ACC112 (cell line): ENCODE results near the gene TMEM258.

ENCODE experiments used
- H2AFZ ChIP-seq: fragments of 200-600 bp; sonication (generic); one replicate; pipeline ENCODE4 v1.6.0; 2017; ENCODE audit warnings: antibody characterized with exemption, low read length; ENCODE audit not compliant: unreplicated experiment
- H3K27ac ChIP-seq: fragments of 200-600 bp; sonication (generic); 2 replicates; pipeline ENCODE4 v1.5.1; 2014; ENCODE audit warnings: low read depth, mild to moderate bottlenecking, antibody characterized with exemption, low read length, moderate library complexity
- H3K27me3 ChIP-seq: fragments of 200-600 bp; sonication (generic); 2 replicates; pipeline ENCODE4 v1.6.1; 2014; ENCODE audit warnings: mild to moderate bottlenecking, antibody characterized with exemption, low read length, moderate library complexity, mixed read lengths; ENCODE audit not compliant: insufficient read depth
- H3K36me3 ChIP-seq: fragments of 200-600 bp; sonication (generic); 2 replicates; pipeline ENCODE4 v1.6.1; 2016; ENCODE audit warnings: mild to moderate bottlenecking, antibody characterized with exemption, low read length, moderate library complexity, mixed read lengths; ENCODE audit not compliant: insufficient read depth
- H3K4me1 ChIP-seq: fragments of 200-600 bp; sonication (generic); one replicate; pipeline ENCODE4 v1.6.1; 2016; ENCODE audit warnings: low read length, mixed read lengths; ENCODE audit not compliant: insufficient read depth, unreplicated experiment, control insufficient read depth
- H3K4me3 ChIP-seq: fragments of 200-600 bp; sonication (generic); 2 replicates; pipeline ENCODE4 v1.5.1; 2014; ENCODE audit warnings: mild to moderate bottlenecking, low read depth, low read length
- H3K79me2 ChIP-seq: fragments of 200-600 bp; sonication (generic); one replicate; pipeline ENCODE4 v1.6.0; 2016; ENCODE audit warnings: low read length; ENCODE audit not compliant: control insufficient read depth, unreplicated experiment, insufficient read depth

Gene TMEM258

GRCh38 chr11:61794579-61794978 lies 2.2 kb upstream of the TMEM258 start:
- Histone ChIP-seq H3K27me3 (no peaks in the 10 kb centered on the region), H3K4me1 (peaks cover 11% of the 10 kb centered on the region), H3K4me3 (peak overlapping the region; percentile 48; the same call in 1 of the 2 replicates), H2AFZ (no peak overlapping the region), H3K36me3 (peaks cover 1% of the 10 kb centered on the region; the same call in 1 of the 2 replicates), H3K27ac (peak overlapping the region; percentile 2; the same call in 1 of the 2 replicates), H3K79me2 (peaks cover 75% of the 10 kb centered on the region)

DNA sequence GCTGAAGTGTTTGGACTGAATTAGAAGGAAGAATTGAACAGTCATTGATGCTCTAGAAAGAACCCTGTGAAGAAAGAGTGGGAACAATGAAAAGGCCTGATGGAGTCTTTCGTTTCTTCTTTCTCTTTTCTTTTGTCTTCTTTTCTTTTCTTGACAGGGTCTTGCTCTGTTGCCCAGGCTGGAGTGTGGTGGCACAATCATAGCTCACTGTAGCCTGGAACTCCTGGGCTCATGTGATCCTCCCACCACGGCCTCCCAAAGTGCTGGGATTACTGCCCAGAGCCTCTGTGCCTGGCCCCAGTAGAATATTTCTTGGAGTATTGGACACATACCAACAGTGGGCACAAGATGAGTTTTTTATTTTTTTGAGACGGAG lies 1.4 kb upstream of the TMEM258 start:
- Histone ChIP-seq H3K27me3 (no peaks in the 10 kb centered on the region), H2AFZ (no peak overlapping the region), H3K27ac (peak overlapping the region; percentile 91), H3K4me3 (peak overlapping the region; percentile 89), H3K36me3 (peaks cover 6% of the 10 kb centered on the region; the same call in 1 of the 2 replicates), H3K4me1 (peaks cover 7% of the 10 kb centered on the region), H3K79me2 (peaks cover 71% of the 10 kb centered on the region)

DNA sequence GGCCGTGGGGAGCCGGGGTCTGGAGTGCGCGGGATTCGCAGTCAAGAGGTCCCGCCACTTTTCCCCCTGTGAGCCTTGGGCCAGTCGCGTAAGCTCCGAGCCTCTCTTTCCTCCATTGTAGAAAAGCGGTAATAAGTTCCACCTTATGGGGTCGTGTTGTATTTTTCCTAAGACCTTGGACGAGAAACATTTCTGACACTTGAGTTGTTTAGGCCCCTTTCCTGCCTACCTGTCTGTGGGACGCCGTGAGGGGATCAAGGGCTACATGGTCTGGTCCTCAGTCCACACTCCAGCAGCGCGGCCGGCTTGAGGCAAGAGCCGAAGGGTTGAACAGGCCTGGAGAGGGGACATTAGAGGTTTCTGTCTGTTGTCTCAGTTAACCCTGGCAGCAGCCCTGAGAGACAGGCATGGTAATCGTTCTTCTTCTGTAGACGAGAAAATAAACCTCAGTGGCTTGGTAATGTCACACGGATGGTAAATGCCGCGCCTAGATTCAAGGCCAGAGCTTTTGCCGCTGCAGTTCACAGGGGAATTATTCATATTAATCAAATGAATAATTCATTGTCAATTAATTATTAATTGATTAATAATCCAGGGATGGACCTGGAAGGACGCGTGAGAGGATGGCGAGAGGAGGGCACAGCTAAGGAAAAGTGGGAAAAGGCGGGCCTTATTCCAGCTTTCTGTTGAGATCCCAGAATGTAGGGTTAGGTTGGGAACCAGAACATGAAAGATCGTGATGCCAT lies 857 bp upstream of the TMEM258 start:
- peak overlapping the region; percentile 89 for H3K4me3 ChIP-seq
- H3K4me1 ChIP-seq: peaks cover 7% of the 10 kb centered on the region
- peaks cover 66% of the 10 kb centered on the region for H3K79me2 ChIP-seq
- peak overlapping the region; percentile 91 for H3K27ac ChIP-seq
- H2AFZ ChIP-seq: peak overlapping the region; percentile 71
- H3K27me3 ChIP-seq: no peaks in the 10 kb centered on the region
- peaks cover 6% of the 10 kb centered on the region; the same call in 1 of the 2 replicates for H3K36me3 ChIP-seq

DNA sequence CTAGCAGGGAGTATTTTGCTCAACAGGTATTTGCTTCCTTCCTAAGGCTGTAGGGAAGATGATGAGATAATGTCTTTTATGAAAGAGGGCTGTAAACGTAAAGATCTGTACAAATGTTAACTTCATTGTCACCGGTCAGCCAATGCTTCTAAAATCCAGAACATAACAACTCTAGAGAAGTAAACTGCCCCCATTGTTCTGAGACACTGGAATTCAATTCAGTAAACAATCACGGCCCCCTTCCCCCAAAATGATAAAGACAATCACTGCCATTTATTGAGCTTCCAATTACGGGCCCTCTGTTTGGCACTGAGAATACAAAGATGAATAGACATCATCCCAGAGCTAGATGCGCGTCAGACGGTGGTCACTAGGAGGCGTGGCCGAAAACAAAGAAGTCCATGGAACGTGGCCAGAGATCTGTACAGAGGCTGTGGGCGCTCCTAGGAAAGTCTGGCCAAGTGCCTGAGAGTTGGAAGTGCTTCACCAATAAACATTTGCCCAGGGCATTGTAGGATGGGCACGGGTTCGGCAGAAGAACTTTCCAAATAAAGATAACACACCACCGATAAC lies 576 bp downstream of the TMEM258 start:
- Histone ChIP-seq H3K36me3 (peaks cover 6% of the 10 kb centered on the region; the same call in 1 of the 2 replicates), H3K79me2 (peaks cover 56% of the 10 kb centered on the region), H3K27ac (peak overlapping the region; percentile 91), H2AFZ (peak overlapping the region; percentile 48), H3K4me3 (peak overlapping the region; percentile 89), H3K4me1 (peaks cover 7% of the 10 kb centered on the region), H3K27me3 (no peaks in the 10 kb centered on the region)

DNA sequence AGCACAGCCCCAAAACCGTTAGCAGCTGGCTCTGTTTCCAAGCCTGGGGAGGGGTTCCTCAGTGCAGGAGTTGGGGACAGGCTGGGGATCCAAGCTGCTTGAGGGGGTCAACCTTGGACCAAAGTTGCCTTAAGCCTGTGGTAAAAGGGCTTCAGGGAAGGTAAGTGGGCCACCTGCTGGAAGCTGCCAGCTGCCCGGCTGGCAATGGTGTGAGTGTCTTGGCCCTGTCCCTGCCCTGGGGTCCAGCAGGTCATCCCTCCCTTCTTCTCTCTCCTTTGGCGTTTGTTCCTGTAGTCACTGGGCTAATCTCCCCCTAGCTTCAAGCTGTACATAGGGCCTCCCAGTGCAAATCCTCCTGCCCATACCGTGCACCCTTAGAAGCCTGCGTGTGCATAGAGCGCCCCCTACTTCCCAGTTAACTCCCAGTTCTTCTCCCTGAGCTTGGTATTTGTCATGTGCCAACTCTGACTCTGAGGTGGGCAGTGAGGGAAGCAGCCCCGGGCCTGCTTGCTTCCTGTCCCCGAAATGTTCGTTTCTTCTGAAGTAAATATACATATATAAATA lies 4.4 kb downstream of the TMEM258 start:
- Histone ChIP-seq H3K36me3 (peaks cover 6% of the 10 kb centered on the region; the same call in 1 of the 2 replicates), H3K27me3 (no peaks in the 10 kb centered on the region)

DNA sequence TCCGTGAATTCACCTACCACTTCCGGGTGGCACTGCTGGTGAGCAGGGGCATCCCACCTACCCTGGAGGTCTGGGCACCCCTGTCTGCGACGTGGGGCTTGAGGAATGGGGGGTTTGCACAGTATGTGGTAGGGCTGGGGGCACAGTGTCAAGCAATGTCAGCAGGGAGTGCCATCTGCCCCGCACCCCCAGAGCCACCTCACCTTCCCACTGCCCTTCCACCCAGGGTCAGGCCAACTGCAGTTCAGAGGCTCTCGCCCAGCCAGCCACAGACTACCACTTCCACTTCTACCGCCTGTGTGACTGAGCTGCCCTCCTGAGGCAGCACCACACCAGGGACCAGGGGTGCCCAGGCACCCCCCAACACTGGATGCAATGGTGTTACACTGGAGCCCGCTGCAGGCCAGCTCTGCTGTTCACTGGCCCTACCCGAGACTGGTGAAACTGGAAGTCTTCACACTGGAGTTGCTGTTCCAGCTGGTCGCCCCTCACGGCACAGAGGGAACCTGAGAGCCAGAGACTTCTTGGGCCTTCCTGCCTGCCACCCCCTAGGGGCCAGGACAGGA lies 6.5 kb downstream of the TMEM258 start:
- peaks cover 8% of the 10 kb centered on the region for H3K79me2 ChIP-seq
- no peak overlapping the region for H3K4me3 ChIP-seq
- no peaks in the 10 kb centered on the region for H3K27me3 ChIP-seq
- no peak overlapping the region for H2AFZ ChIP-seq
- H3K27ac ChIP-seq: no peak overlapping the region
- no peaks in the 10 kb centered on the region for H3K4me1 ChIP-seq
- peaks cover 6% of the 10 kb centered on the region; the same call in 1 of the 2 replicates for H3K36me3 ChIP-seq

More for the DNA sequence above, 4.4 kb downstream of the TMEM258 start:
- Histone ChIP-seq H3K27ac (no peak overlapping the region), H3K4me3 (no peak overlapping the region), H3K79me2 (peaks cover 20% of the 10 kb centered on the region), H2AFZ (no peak overlapping the region), H3K4me1 (no peaks in the 10 kb centered on the region)

- H3K36me3 ChIP-seq: peaks cover 4% of the 10 kb centered on the region; the same call in 1 of the 2 replicates
These were observed 7.9 kb downstream of the TMEM258 start for GRCh38 chr11:61784506-61784805.

DNA sequence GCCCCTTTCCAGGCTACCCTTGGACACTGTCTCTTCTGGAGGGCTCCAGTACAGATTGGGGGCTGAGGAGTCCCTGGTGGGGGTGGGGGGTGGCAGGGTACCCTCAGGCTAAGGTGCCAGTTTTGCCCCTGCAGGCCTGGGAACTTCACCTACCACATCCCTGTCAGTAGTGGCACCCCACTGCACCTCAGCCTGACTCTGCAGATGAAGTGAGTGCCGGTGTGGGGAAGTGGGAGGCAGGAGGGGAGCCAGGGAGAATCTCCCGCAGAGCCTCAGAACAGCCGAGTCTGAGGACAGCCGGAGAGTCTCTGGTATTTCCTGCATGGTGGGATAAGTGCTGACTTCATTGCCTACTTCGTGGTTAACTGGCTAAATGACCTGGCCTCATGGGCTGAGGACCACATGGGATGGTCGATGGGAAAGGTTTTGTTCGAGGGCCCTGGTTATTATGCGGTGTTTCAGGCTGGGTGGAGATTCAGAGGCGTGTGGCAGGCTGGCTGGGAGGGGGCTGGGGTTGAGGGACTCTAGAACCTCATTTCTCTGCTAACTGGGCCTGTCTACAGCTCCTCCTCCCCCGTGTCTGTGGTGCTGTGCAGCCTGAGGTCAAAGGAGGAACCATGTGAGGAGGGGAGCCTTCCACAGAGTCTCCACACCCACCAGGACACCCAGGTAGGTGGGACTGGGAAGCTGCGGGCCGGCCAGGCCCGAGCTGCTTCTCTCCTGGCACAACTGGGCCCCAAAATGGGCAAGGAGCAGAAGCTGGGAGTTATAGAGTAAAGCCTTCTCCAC lies 8.5 kb downstream of the TMEM258 start:
- Histone ChIP-seq H2AFZ (no peak overlapping the region), H3K27me3 (no peaks in the 10 kb centered on the region), H3K36me3 (no peaks in the 10 kb centered on the region), H3K79me2 (no peaks in the 10 kb centered on the region), H3K4me1 (no peaks in the 10 kb centered on the region), H3K27ac (no peak overlapping the region), H3K4me3 (no peak overlapping the region)

More at GRCh38 chr11:61784506-61784805, 7.9 kb downstream of the TMEM258 start:
- Histone ChIP-seq H3K27ac (no peak overlapping the region), H2AFZ (no peak overlapping the region), H3K79me2 (no peaks in the 10 kb centered on the region), H3K4me1 (no peaks in the 10 kb centered on the region), H3K27me3 (no peaks in the 10 kb centered on the region), H3K4me3 (no peak overlapping the region)

- Histone ChIP-seq H3K27me3 (no peaks in the 10 kb centered on the region), H3K4me1 (no peaks in the 10 kb centered on the region), H3K36me3 (no peaks in the 10 kb centered on the region), H3K4me3 (no peak overlapping the region), H3K79me2 (no peaks in the 10 kb centered on the region), H3K27ac (no peak overlapping the region), H2AFZ (no peak overlapping the region)
These were observed 9.6 kb downstream of the TMEM258 start for GRCh38 chr11:61782841-61783240.

- Histone ChIP-seq H3K27me3 (no peaks in the 10 kb centered on the region), H3K4me1 (no peaks in the 10 kb centered on the region), H3K36me3 (no peaks in the 10 kb centered on the region), H3K27ac (no peak overlapping the region), H2AFZ (no peak overlapping the region), H3K4me3 (no peak overlapping the region), H3K79me2 (no peaks in the 10 kb centered on the region)
These were observed 10.1 kb downstream of the TMEM258 start for GRCh38 chr11:61782299-61782698.
